ENCODE results near the gene A2M. TPM values are rescaled to one million over a fixed set of nuclear protein-coding genes. Genes with fewer than 3 reads are reported as not detected.

Gene A2M
- polyA plus RNA-seq, 3 donors: 41.6 to 325 (median 151) TPM

DNA sequence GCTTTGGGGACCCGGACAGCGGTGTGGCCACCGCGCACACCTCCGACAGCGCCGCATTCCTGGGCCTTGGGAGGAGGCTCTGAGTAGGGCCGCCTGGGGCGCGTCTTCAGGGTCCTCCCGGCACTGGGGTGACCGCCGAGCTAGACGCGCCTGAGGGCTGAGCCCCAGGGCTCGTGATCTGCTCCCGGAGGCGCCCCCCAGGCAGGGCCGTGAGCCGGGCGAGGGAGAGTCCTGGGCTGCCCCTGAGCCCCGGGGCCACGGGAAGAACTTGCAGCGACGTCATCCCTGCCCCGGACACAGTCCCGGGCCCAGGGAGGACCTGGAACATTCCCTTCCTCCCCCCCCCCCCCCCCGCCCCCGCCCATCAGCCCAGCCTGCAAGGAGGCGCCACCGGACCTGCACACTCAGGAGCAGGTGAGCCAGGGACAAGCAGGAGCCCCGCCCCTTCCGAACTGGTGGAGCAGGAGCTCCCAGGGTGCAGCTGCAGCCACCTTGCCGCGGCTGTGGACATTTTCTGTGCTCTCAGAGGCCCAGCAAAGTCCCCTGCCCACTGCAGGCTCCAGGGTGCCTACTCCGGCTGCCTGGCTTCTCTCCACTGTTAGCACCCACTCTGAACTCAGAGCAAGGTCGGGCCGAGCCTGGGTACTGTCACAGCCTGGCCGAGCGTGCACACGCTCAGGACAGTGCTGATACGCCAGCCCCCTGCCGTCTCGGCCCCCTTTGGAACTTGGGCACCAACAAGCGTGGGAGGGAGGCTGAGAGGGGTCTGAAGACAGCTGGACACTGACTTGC is 50.7 kb downstream of the A2M start:
- WGBS, 3 donors: 9 to 34% (median 30%) methylated on average over 36 to 45 of the region's 45 CpGs

DNA sequence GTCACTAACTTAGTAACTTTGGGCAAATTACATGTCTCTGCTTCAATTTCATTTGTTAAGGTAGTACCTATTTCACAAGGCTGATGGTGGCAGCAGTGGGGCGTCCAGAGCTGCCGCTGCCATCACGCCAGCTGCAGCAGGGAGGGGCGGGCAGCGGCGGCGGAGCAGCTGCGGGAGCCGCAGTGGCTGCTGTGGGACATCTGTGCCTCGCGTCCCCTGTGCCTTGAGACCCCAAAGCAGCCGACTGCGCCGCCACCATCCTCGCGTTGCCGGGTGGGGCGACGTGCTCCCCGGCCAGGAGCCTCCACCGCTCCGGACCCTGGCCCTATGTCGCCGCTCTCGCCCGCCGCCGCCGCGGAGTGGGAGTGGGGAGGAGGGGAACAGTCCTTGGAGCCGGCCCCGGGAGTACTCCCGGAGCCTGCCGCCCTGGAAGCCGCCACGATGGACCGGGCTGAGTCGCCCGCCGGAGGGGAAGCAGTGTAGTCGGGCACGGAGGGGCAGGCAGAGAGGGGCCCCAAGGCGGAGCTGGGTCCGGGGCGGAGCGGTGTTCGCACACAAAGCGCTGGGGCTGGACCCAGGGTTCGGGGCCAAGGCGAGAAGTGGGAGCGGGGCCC is 51.4 kb downstream of the A2M start:
- peak overlapping the region; percentile 95 for H3K27ac ChIP-seq (ENCODE audit: low read depth, low read length)
- WGBS, 3 donors: 0 to 4% (median 2%) methylated on average over 32 to 51 of the region's 51 CpGs

More for the DNA sequence above, 50.7 kb downstream of the A2M start:
- H3K27ac ChIP-seq (ENCODE audit: low read depth, low read length): peak overlapping the region; percentile 95

DNA sequence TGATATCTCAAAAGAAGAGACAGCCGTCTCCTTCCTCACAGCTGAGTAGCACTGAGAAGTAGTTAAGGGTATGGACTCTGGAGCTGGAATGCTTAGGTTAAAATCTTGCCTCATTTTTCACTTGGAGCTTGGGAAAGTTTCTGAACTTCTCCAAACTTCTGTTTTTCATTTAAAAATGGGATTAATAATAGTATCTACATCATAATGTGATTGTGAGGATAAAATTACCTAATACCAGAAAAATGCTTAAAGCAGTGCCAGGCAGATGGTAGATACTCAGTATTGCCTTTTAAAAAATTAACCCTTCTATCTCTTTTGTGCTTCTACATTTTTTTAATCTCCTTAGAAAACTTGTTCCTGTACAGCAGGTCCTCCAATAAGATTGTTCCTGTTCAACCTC is 63.1 kb downstream of the A2M start:
- no peak overlapping the region for H3K27ac ChIP-seq (ENCODE audit: low read depth, low read length)
- 50 to 62% (median 59%) methylated on average over 1 of the region's 1 CpG for WGBS, 3 donors

DNA sequence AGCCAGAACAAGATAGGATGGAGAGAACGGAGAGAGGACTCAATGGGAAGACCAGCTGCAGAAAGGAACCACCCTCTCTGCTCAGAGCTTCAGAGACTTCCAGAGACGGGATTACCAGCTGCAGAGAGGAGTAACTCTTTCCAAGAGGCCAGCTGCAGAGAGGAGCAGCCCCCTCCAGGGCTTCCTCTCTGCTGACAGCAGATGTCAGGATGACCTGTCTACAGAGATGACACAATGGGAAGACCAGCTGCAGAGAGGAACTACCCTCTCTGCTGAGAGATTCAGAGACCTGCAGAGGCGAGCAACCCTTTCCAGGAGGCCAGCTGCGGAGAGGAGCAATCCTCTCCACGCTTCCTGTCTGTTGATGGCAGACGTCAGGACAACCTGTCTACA is 64.6 kb downstream of the A2M start:
- 39 to 72% (median 42%) methylated on average over 6 of the region's 6 CpGs for WGBS, 3 donors

DNA sequence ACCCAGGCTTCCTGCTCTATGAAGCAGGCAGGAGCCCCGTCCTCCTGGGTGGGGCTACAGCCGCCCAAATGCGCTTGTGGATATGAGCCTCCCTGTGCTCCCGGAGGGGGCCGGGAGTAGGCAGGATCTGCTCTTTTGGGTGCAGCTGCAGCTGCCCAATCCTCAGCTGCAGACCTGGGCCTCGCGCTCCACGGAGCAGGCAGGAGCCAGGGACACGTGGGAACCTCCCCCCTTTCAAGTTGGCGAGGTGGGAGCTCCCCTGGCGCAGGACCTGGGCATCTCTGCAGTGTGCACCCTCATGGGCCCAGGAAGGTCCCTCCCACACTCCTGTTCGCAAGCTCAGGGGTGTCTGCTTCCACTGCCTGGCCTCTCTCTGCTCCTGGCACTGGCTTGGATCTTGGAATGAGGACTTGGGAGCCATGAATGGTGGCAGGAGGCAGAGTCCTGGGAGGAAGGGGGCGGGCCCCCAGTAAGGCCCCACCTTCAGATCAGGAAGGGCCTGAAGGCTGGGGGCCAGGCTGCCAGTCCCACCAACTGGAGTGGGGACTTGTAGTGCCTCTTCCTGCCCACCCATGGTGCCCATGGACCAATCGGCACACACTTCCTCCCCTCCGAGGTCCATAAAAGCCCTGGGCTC is 65.1 kb downstream of the A2M start:
- 78 to 84% (median 80%) methylated on average over 15 of the region's 15 CpGs for WGBS, 3 donors
- H3K27ac ChIP-seq (ENCODE audit: low read depth, low read length): no peak overlapping the region

More for the DNA sequence above, 64.6 kb downstream of the A2M start:
- no peak overlapping the region for H3K27ac ChIP-seq (ENCODE audit: low read depth, low read length)

DNA sequence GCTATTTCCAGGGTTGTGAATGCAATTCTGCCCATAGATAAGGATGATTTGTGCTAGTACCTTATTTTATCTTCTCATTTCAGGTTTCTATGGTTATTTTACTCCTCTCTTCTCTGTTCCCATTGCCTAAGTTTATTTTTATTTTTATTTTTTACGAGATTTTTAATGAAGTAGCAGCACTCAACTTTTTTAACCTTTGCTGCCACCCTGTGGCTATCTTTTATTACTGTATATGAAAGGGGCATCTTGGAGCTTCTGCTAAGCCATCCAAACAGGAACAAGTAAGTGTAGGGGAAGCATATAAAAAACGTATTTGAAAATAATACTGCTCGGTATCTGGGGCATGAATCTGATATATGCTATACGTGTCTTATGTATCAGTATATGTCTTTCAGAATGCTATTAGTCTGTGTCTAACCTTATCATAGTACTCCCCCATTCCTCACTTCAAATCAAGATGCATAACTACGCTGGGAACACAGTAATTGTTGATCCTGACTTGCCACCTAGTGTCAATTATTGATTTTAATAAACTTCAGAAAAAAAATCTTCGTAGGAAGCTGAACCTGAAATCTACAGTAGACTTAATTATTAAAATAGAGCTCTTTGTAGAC is 66.1 kb downstream of the A2M start:
- H3K27ac ChIP-seq (ENCODE audit: low read depth, low read length): no peak overlapping the region
- 14 to 28% (median 22%) methylated on average over 6 of the region's 6 CpGs for WGBS, 3 donors

DNA sequence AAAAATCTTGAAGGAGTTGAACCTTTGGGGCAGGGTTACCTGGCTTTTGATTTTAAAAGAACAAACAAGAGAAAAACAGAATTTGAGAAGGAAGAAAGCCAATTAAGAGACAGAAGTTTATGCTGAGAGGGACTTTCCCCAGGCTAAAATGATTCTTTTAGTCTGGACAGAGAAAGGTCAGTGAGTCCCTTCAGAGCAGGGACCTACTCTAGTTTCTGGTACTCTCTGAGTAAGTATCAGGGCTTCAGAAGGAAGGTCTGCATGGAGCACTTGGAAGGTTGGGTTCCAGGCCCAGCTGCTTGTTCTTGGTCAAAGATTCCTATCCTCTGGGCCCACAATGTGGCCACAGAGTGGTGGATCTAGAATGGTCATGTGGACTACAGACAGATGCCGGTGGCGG is 66.8 kb downstream of the A2M start:
- no peak overlapping the region for H3K27ac ChIP-seq (ENCODE audit: low read depth, low read length)
- WGBS, 3 donors: 96 to 100% (median 97%) methylated on average over 2 of the region's 2 CpGs

DNA sequence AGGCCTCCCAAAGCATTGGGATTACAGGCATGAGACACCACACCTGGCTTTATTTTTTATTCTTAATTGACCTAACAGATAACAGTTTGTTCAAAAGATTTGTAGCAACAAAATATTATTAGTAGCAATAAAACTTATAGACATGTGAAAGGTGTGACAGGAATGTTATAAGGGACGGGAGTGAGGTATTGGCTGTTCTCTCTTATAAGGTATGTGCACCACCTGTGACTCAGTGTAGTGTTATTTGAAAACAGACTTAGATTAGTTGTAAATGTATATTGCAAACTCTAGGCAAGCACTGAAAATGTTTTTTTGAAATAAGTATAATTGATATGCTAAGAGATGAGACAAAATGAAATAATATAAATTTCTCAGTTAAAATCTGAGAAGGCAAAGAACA is 68.6 kb downstream of the A2M start:
- no peak overlapping the region for H3K27ac ChIP-seq (ENCODE audit: low read depth, low read length)
- WGBS, 3 donors: 91 to 95% (median 94%) methylated on average over 1 of the region's 1 CpG

DNA sequence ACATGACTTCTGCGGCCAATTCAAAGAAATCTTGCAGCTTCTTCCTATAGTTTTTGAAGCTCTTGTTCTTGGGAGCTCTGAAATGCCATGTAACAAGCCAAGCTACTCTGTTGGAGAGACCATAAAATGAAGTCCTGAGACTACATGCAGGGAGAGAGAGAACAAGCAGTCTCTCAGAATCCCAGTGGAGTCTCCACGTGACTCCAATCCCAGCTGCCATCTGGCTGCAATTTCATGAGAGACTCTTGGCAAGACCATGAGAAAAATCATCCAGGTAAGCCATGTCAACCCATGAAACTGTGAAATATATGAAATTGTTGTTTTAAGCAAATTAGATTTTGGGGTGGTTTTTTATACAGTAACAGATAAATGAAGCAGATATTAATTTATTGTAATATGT is 72.0 kb downstream of the A2M start:
- no peak overlapping the region for H3K27ac ChIP-seq (ENCODE audit: low read depth, low read length)
- 75 to 86% (median 82%) methylated on average over 2 of the region's 2 CpGs for WGBS, 3 donors

DNA sequence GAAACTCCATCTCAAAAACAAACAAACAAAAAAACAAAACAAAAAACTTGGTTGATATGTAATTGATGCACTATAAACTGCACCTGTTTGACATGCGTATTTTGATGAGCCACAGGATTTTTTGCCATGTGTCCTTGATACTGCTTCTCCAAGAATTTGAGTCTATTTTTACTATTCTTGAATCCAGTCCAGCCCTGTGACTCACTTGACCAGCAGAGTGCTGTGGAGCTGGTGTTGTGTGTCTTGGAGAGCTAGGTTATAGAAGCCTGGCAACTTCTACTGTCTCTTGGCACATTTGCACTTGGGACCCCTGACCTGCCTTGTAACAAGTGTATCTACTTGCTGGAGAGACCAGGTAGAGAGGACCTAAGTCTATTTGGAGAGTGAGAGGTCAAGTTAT is 74.4 kb downstream of the A2M start:
- WGBS, 3 donors: 92 to 93% (median 92%) methylated on average over 1 of the region's 1 CpG
- H3K27ac ChIP-seq (ENCODE audit: low read depth, low read length): no peak overlapping the region

DNA sequence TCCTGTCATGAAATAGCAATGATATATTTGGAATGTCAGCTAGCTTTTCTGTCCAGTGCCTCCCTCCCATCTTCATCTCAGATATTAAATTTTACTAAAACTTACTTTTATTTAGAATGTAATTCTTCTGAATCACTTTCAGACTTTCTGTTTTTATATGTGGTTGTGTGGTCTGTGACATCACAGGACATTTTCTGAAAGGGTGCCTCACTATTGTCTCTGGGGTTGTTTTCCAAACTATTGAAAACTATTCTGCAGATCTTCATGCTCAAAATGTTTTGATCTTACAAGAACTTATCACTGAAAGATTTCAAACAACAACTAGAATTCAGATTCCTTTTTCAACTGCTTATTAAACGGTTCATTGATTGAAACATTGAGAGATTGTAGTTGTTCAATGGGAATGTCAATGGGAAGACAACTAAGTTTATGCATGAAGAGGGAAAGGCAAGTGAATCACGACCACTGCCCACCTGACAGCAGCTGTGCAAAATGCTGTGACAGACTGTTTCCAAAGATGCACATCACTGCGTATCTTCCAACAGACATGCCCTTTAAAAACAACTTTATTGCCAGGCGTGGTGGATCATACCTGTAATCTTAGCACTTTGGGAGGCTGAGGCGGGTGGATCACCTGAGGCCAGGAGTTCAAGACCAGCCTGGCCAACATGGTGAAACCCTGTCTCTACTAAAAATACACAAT is 75.1 kb downstream of the A2M start:
- 72 to 80% (median 79%) methylated on average over 5 of the region's 5 CpGs for WGBS, 3 donors

DNA sequence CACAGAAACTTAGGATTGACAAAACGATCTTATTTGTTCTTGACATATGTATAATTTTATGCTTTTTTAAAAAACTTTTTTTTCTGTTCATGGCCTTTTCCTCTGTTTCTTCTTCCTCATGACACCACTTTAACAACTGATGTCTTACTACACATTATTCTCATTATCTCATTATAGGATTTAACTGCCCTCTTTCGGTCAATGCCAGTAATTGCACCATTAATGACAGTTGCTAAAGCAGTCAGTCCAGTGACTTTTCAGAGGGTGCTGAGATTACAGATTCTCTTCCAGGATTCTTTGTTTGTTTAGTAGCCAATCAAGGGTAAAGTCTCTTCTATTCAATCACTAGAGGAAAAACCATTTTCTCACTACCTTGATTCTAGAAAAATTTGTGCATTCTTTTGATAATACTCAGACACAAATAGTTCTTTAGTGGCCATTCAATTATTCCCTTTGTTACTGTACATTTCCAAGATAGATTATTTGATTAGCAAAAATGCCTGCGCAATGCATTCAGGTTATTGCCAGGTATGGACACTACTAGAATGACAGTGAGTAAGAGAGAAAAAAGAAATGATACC is 76.2 kb downstream of the A2M start:
- H3K27ac ChIP-seq (ENCODE audit: low read depth, low read length): no peak overlapping the region
- WGBS, 3 donors: 6 to 17% (median 11%) methylated on average over 3 of the region's 3 CpGs

More for the DNA sequence above, 75.1 kb downstream of the A2M start:
- H3K27ac ChIP-seq (ENCODE audit: low read depth, low read length): no peak overlapping the region

DNA sequence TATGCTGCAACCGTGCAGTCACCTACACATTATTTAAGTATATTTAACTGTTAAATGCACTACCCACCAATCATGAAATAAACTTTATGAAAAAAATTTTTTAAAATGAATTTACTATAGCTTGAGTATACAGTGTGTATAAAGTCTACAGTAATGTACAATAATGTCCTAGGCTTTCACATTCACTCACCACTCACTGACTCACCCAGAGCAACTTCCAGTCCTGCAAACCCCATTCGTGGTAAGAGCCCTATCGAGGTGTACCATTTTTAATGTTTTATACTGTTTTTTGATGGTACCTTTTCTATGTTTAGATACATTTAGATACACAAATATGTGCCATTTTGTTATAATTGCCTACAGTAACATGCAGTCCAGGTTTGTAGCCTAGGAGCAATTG is 78.3 kb downstream of the A2M start:
- no peak overlapping the region for H3K27ac ChIP-seq (ENCODE audit: low read depth, low read length)
- WGBS, 3 donors: 85 to 93% (median 86%) methylated on average over 3 of the region's 3 CpGs

DNA sequence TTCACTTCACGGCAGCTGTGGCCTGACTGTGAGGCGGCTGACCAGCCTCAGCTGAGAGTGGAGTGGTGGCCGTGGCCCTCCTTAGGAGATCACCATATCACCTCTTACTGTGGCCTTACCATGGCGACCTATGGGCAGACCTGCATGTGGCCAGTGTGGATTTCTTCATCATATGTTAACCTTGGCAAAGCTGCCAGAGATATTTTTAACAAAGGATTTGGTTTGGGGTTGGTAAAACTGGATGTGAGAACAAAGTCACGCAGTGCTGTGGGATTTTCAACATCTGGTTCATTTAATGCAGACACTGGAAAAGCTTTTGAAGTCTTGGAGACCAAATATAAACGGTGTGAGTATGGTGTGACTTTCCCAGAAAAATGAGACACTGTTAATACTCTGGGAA is 79.5 kb downstream of the A2M start:
- no peak overlapping the region for H3K27ac ChIP-seq (ENCODE audit: low read depth, low read length)
- WGBS, 3 donors: 44 to 77% (median 73%) methylated on average over 6 of the region's 6 CpGs

DNA sequence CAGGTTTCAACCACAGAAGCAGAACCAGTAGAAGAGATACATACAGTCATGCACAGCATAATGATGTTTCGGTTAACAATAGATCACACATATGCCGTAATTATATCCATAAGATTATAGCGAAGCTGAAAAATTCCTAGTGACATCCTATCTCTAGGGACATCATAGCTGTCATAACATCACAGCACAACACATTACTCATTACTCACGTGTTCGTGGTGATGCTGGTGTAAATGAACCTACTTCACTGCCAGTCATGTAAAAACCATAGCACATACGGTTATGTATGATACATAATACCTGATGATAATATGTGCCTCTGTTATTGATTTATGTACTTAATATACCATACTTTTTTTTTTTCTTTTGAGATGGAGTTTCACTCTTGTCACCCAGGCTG is 81.6 kb downstream of the A2M start:
- WGBS, 3 donors: 92 to 97% (median 93%) methylated on average over 6 of the region's 6 CpGs
- H3K27ac ChIP-seq (ENCODE audit: low read depth, low read length): no peak overlapping the region

DNA sequence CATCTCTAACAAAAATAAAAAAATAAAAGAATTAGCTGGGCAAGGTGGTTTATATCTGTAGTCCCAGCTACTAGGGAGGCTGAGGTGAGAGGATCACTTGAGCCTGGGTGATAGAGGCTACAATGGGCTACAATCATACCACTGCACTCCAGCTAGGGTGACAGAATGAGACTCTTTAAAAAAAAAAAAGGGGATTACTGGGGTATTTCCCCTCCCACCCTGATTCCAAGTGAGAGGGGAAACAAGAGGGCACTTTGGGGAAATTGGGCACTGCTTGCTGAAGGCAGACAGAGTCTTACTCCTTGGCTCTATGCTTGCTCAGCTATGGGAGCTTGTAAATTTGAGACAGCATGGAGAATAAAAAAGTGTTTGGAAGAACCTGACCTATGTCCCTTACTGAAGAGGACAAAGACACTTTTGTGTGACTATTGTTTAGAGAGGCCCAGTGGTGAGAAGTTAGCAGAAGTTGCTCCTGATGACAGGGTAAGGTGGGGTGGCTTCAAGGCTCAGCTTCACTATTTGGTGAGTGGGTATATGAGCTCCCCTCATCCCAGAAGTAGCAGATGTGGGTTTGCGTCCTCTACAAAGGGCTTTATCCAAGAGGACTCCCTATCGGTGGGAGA is 82.3 kb downstream of the A2M start:
- H3K27ac ChIP-seq (ENCODE audit: low read depth, low read length): no peak overlapping the region
- WGBS, 3 donors: 95 to 98% (median 95%) methylated on average over 2 of the region's 2 CpGs

DNA sequence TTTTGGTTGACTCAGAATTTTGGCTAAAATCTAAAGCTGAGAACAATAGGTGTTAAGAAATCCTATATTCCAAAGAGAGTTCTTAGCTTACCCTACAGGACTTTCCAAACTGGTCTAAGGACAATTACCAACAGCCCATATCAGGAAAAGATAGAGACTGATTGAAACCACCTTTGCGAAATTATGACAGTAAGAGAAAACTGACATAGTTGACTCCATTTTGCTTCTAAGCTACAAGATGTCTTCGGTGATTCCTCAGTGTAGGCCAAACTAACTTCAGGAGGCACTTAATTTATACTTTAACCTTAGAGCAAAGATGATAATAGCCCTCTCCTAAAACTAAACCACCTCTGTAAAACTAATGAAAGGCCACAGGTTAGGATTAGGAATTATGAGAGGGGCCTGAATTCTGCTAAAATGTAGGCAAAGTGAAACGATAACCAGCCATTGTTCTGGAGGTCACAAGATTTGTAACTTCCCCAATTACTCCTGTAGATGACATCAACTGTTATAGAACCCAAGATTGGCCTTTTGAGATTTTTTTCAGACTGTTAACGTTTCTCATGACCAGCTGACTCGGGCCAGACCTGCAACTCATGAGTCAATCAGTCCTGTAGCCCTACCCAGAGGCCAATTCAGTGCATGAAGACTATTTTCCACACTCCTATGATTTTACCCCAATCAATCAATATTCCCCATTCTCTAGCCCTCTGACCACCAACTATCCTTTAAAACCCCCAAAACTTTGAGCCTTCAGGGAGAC is 83.3 kb downstream of the A2M start:
- H3K27ac ChIP-seq (ENCODE audit: low read depth, low read length): no peak overlapping the region
- 65 to 82% (median 67%) methylated on average over 5 of the region's 5 CpGs for WGBS, 3 donors
